Measurements from ENCODE around the gene SLC5A10.
"Not testable (repeated sequence)": the region's sequence is repeated elsewhere in the genome, so short reads cannot be mapped to it uniquely, and the experiment has no call there.

The SLC5A10 gene

GRCh38 chr17:18917506-18918032, 34.4 kb upstream of the SLC5A10 start:
- no peak for DNase-seq (ENCODE audit: low read depth)
- H3K4me3 ChIP-seq (ENCODE audit: low read depth, low read length): no peak overlapping the region
- TF ChIP-seq, protein P1, sequence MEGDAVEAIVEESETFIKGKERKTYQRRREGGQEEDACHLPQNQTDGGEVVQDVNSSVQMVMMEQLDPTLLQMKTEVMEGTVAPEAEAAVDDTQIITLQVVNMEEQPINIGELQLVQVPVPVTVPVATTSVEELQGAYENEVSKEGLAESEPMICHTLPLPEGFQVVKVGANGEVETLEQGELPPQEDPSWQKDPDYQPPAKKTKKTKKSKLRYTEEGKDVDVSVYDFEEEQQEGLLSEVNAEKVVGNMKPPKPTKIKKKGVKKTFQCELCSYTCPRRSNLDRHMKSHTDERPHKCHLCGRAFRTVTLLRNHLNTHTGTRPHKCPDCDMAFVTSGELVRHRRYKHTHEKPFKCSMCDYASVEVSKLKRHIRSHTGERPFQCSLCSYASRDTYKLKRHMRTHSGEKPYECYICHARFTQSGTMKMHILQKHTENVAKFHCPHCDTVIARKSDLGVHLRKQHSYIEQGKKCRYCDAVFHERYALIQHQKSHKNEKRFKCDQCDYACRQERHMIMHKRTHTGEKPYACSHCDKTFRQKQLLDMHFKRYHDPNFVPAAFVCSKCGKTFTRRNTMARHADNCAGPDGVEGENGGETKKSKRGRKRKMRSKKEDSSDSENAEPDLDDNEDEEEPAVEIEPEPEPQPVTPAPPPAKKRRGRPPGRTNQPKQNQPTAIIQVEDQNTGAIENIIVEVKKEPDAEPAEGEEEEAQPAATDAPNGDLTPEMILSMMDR (IDR thresholded peaks at IDR 0.05; ENCODE audit: low read depth, low read length, missing control alignments): no peak

GRCh38 chr17:18919963-18920362, 32.0 kb upstream of the SLC5A10 start:
- TF ChIP-seq, protein P1 (IDR thresholded peaks at IDR 0.05; ENCODE audit: low read depth, low read length, missing control alignments): no peak
- H3K4me3 ChIP-seq (ENCODE audit: low read depth, low read length): no peak overlapping the region

GRCh38 chr17:18920911-18921441, 31.0 kb upstream of the SLC5A10 start:
- TF ChIP-seq, protein P1 (IDR thresholded peaks at IDR 0.05; ENCODE audit: low read depth, low read length, missing control alignments): no peak
- DNase-seq (ENCODE audit: low read depth): peak; percentile 65
- peak overlapping the region; percentile 22 for H3K4me3 ChIP-seq (ENCODE audit: low read depth, low read length)

More at GRCh38 chr17:18919963-18920362, 32.0 kb upstream of the SLC5A10 start:
- no peak for DNase-seq (ENCODE audit: low read depth)

GRCh38 chr17:18921485-18921884, 30.5 kb upstream of the SLC5A10 start:
- H3K4me3 ChIP-seq (ENCODE audit: low read depth, low read length): peak overlapping the region; percentile 22; the same call in 1 of the 2 replicates
- DNase-seq (ENCODE audit: low read depth): no peak
- TF ChIP-seq, protein P1 (IDR thresholded peaks at IDR 0.05; ENCODE audit: low read depth, low read length, missing control alignments): no peak

GRCh38 chr17:18921912-18922451, 30.0 kb upstream of the SLC5A10 start:
- no peak overlapping the region; the same call in 1 of the 2 replicates for H3K4me3 ChIP-seq (ENCODE audit: low read depth, low read length)
- TF ChIP-seq, protein P1 (IDR thresholded peaks at IDR 0.05; ENCODE audit: low read depth, low read length, missing control alignments): no peak
- peak; percentile 83 for DNase-seq (ENCODE audit: low read depth)

DNA sequence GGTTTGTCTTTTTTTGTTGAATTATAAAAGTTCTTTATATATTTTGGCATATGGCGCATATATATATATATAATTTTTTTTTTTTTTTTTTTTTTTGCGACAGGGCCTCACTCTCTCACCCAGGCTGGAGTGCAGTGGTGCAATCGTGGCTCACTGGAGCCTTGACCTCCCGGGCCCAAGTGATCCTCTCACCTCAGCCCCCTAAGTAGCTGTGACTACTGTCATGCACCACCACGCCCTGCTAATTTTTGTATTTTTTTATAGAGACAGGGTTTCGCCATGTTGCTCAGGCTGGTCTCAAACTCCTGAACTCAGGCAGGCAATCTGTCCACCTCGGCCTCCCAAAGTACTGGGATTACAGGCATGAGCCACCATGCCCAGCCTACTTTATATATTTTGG, 29.4 kb upstream of the SLC5A10 start:
- peak overlapping the region; percentile 8; the same call in 1 of the 2 replicates for H3K4me3 ChIP-seq (ENCODE audit: low read depth, low read length)
- not testable (repeated sequence) for DNase-seq (ENCODE audit: low read depth)

DNA sequence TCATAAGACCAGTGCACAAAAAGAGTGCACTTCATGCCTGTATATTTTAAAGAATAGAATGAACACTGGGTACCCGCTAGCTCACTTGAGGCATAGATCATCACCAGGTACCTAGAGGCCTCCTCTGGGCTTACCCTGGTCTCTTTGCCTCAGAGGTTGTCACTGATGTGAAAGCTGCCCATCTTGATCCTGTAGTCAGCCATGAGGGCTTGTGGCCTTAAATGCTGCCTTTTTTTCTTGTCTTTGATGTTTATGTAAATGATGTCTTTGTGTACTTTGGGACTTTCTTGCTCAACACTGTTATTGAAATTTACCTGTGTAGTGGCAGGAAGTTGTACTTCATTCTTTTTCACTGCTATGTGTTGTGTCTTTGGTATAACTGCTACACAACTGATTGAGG, 26.8 kb upstream of the SLC5A10 start:
- H3K4me3 ChIP-seq (ENCODE audit: low read depth, low read length): no peak overlapping the region
- DNase-seq (ENCODE audit: low read depth): no peak
- TF ChIP-seq, protein P1 (IDR thresholded peaks at IDR 0.05; ENCODE audit: low read depth, low read length, missing control alignments): no peak

Data from GM12864 (cell line).